Caki2 (cell line): ENCODE data around the gene TRIM2. TPM values are rescaled to one million over a fixed set of nuclear protein-coding genes. Genes with fewer than 3 reads are reported as not detected.
A peak's percentile ranks its signal among the peaks of the same experiment; 100 is the strongest.

Experiments used
- DNase-seq: peaks from one replicate; pipeline ENCODE4 v3.0.0-alpha.2; 2015; ENCODE audit warnings: low read depth
- in situ Hi-C: cut with HindIII; loops from 2 replicates; pipeline ENCODE4 v1.10.0; 2016; ENCODE audit warnings: low sequenced_read_pairs, low pct_unique_long_range_greater_than_20kb, mixed read lengths
- total RNA-seq: library from RNA; depleted of rRNA; stranded (reverse); fragments of >200 nt; shearing (Covaris generic); gene quantifications from 2 replicates; pipeline ENCODE4 v1.2.3, GENCODE V29; 2014; ENCODE audit warnings: low replicate concordance

TRIM2 gene
- total RNA-seq, 1 experiment from 2014 or later: 43.7 TPM

DNA sequence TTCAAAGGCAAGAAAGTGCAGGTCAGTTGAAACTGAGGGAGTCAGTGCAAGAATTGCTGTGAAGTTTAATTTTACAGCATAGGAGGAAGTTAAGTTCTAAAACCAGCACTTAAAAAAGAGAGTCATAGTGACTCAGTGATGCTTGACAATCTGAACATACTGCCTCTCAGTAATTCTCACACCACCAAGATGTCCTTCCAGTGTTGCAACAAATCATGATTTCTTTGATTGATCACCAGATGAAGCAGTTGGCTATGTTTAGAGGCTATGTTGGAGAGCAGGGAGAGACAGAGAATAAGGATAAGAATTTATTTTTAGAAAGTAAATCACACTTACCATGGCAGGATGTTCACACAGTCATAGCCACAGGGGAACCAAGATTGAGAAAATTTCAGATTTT is 13.2 kb downstream of the TRIM2 start:
- DNase-seq: peak; percentile 41
- in situ Hi-C loops: no loop called here

DNA sequence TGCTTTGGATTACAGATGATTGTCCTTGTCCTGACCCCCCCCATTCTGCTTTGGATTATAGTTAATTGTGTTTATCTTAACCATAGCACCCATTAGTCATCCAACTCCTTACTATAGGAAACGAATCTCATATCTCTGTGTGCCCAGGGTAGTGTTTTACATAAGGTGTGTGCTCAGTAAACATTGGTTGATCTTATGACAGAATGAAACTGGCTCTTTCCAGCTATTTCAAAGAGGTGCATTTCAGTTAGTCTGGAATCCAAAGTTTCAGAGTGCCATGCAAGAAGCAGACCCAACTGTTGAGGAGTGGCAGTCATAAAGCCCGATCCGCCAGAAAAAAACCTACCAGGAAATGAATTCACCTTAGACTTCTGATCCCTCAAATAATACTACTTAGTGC is 14.7 kb downstream of the TRIM2 start:
- no peak for DNase-seq
- in situ Hi-C loops: no loop called here

DNA sequence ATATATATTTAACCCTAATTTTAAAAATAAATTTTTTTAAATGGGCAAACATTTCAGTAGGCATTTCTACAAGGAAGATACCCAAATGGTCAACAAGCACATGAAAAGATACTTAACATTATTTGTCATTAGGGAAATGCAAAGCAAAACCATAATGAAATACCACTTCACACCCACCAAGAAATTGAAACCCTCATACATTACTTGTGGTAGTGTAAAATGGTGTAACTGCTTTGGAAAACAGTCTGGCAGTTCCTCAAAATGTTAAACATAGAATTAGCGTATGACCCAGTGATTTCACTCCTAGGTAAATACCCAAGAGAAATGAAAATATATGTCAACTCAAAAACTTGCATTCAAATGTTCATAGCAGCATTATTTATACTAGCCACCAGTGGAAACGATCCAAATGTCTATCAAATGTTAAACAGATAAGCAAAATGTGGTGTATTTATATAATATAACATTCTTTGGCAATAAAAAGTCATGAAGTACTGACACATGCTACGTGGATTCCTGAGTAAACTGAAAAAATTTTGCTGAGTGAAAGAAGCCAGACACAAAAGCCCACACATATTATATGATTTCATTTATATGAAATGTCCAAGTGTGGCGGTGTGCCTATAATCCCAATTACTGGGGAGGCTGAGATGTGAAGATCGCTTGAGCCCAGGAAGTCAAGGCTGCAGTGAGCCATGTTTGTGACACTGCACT is 16.6 kb downstream of the TRIM2 start:
- DNase-seq: no peak
- in situ Hi-C loops: no loop called here

DNA sequence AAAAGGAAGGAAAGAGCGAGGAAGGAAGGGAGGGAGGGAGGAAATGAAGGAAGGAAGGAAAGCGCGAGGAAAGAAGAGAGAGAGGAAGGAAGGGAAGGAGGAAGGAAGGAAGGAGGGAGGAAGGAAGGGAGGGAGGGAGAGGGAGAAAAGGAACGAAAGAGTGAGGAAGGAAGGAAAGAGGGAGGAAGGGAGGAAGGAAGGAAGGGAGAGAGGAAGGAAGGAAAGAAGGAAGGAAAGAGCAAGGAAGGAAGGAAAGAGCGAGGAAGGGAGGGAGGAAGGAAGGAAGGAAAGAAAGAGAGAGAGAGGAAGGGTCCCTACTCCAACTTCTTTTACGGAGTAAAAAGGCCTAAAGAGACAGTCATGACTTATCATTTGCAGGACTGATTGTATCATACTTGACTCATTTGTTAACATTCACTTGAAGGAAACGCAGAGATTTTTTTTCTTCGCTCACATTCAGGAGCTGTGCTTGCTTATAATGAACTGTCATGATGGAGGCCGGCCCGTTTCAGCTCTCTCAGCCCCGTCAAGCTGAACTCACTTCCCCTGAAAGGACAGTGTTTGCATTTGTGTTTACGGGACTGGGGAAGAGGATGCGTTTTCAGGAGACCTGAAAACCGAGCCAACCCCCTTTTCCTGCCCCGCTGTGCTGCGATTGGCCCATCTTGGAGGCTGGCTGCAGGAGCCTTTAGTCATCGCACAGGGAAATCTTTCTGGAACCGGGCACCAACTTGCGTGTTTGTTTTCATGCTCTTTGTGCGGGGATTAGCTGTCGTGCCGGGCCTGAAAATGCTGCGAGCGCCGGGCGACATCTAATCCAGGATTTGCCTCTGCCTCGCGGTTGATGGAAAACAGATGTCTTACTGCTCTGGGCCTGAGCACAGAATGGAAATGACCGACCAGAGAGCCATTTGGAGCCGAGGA is 17.8 kb downstream of the TRIM2 start:
- DNase-seq: peak; percentile 81
- in situ Hi-C loops: no loop called here

DNA sequence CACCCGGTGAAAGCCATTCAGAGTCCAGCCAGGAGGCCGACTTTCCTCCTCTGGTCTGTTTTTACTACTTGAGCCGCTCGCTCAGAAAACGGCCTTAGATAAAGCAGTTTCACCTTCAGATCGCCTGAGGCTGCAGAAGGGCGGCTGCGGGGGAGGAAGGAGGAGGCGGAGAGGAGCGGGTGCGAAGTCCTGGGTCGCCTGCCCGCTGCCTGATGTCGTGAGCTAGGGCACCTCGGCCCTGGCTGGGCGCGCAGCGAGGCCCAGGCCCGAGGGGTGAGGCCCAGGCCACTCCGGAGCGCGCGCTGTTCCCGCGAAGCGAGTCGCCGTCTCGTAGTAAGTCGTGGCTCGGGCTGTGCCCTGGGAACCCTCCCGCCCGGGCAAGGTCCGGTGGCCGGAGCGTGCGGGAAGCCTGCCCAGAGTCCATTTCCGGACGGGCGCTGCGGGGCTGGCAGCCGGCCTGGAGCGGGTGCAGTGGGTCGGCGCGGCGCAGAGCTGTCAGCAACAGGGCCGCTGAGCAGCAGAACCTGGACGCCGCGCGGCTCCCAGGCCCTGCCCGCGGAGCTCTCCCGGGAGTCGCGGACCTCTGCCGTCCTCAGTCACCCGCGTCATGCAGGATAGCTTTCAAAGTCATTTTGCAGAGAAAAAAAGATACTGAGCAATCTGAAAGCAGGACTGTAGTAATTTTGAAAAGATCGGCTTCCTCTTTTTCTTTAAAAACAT is 18.6 kb downstream of the TRIM2 start:
- in situ Hi-C loops: no loop called here
- DNase-seq: peak; percentile 58

DNA sequence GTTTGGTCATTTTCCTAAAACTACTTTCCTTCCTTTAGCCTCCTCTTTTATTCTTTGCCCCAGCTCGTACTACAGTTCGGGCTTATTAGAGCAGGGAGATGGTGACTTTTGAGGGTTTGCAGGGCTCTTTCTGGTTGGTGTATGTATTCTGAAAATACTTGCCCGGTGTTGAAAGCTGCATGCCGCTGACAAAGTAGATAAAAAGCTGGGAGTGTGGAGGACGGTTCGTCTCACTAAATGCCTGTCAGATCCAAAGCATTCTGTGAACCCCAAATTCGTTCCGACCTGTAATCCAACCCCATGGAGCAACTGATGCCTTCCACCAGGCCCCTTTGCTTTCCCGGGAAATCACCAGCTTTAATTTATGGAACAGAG is 19.2 kb downstream of the TRIM2 start:
- no peak for DNase-seq
- in situ Hi-C loops: no loop called here

DNA sequence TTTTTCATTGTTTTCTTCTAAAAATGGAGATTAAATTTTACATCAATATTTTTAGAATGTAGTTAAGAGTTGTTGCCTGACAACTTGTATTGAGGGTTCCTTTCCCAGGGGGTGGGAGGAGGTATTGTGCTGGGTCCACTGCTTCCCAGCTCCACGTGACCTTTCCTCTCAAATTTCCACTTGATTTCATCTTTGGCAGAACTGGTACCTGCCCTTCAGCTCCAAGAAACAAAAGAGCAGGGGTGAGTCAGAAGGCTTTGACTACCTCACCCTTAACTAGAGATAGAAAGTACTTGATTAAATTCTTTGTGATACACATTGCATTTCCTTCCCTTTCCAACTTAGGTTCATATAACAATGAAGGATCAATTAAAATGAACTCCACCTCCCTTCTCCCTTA is 19.7 kb downstream of the TRIM2 start:
- in situ Hi-C loops: no loop called here
- peak; percentile 60 for DNase-seq

DNA sequence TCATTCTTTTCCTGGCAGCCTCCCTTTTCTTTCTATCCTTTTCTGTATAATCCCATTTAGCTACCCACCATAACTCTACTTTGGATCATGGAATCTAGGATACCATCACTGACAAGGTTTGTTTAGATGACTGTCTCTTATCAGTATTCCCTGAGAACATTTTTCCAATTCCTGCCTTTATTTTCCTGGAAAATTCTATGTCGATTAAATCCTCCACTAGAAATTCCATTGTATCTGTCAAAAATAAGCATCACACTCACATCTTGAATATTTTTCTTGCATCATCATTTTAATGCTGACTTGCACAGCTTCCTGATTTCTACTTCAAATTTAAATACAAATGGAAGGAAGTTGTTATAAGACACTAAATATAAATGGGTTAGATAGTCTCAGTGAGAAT is 20.2 kb downstream of the TRIM2 start:
- in situ Hi-C loops: no loop called here
- DNase-seq: no peak

DNA sequence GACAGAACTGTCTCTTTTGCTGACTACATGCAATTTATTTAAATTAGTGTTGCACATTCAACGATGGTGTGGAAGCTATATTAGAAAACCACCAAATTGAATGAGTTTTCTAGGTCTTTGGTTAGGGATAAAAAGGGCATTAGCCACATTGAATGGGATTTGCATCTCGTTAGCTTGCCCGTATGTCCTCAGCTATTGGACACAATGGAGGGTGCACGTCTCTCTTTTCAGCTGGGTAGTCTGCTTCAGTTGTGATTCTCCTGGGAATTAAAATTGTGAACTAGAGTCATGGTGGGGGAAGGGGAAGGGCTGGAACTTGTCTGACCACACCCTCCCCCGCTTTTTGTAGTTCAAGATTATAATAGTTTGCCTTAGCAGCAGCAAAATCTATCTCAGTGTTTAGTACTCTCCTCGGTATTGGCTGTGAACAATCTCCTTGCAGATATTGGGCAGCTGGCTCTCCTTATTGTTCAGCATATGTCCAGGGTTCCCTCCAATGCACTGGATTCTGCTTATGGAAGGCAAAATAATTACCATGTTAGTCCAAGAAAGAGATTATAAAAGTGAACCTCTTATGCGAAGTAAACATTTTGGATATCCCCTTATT is 23.3 kb downstream of the TRIM2 start:
- in situ Hi-C loops: no loop called here
- no peak for DNase-seq

DNA sequence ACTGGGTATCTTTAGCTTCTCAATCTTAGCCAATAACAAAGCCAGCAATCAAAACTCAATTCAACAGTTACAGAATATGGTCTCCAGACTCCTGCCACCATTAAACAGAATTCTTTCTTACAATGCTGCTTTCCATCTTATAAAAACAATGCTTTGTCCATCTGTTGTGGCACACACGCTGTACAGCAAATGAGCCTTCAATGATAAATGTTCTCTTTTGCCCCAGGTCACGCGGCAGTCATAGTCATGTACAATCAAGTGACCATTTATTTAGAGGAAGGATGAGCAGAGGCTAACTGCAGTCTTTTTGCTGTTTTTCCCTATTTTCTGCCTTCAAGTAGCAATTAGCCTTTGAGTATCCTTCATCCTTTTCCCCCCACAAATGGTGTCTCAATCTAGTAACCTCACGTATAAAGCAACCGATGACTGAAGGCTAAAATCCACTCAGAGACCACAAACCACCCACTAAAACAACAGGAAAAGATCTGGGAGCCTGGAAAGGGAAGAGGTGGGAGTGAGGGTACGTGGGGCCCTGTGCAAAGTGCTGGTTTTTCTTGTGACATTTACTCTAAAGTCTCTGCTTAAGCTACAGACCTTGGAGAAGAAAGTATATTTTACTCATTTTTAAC is 24.4 kb downstream of the TRIM2 start:
- DNase-seq: no peak
- in situ Hi-C loops: no loop called here

DNA sequence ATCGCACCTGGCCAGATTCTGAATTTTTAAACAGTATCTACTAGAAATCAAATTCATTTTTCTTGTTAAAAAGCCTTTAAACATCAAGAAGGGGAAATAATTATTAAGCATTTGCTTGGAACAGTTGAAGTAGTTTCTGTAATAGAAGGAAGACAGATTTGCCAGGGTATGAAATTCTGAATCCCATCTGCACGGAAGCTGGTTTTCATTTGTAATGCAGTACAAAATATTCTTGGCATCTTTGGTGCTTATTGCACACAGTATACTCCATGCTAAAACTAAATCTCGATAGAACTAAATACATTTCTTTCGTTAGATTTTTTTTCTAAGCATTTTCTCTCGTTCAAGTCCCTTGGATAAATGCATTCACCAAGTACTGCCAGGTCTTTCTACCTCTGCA is 25.3 kb downstream of the TRIM2 start:
- in situ Hi-C loops: no loop called here
- no peak for DNase-seq

DNA sequence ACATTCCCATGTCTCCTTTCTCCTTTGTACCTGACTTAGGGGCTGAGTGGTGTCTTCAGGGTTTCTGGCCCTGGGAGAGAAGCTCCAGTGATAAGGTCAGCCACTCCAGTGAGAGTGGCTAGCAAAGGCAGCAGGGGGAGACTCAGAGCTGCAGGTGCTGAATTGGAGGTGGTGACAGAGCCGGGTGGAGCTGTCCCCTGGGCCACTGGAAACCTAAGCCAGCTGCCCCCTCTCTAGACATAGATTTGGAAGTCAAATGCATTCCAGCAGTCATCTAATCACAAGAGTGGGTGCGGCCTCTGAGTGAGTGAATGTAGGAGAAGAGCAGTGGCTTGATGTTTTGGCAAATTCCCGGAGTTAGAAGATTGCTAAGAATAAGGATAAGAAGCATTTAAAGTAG is 28.5 kb downstream of the TRIM2 start:
- no peak for DNase-seq

DNA sequence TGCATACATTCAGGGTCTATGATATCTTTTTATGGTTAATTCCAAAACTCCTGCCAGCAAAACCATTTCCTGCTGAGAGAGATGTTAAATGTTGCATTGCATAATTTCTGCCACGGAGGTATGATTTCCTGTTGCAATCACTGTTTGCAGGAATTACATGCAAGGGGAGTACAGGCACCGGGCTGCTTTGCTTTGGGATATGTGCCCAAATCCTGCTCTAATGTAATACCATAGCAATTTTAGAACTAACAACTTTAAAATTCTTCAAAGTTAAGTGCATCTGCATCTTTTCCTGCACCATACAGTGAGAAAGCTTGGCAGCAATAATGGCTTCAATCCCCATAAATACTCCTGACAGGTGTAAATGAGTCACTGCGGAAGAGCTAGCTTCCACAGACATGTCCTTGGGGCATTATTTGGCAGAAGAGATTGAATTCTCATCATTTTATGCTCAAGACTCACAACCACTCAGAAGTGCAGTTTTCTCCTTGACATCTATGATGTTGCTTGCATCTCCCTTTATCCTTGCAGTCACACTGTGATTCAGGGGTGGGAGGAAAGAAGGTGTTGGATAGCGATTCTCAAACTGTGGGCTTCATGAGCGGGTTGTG is 29.6 kb downstream of the TRIM2 start:
- peak; percentile 69 for DNase-seq
- in situ Hi-C loops: no loop called here

More for the DNA sequence above, 28.5 kb downstream of the TRIM2 start:
- in situ Hi-C loops: no loop called here

DNA sequence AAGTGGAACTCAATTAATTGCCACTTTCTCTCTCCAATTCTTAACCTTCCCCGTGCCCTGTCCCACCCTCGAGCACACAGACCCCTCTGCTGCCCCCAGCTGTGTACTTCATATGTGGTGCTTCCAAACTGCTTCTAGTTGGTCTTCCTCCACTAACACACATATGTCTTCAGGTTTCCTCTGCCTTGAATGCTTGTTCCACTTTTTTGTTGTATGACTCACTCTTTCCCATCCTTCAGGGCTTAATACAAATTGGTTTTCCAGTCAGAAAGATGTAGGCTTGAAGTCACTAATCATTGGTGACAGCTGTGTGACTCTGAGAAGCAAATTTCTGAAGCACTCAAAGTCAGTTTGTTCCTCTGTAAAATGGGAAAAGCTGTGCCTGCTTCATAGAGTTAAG is 30.6 kb downstream of the TRIM2 start:
- in situ Hi-C loops: no loop called here
- no peak for DNase-seq

DNA sequence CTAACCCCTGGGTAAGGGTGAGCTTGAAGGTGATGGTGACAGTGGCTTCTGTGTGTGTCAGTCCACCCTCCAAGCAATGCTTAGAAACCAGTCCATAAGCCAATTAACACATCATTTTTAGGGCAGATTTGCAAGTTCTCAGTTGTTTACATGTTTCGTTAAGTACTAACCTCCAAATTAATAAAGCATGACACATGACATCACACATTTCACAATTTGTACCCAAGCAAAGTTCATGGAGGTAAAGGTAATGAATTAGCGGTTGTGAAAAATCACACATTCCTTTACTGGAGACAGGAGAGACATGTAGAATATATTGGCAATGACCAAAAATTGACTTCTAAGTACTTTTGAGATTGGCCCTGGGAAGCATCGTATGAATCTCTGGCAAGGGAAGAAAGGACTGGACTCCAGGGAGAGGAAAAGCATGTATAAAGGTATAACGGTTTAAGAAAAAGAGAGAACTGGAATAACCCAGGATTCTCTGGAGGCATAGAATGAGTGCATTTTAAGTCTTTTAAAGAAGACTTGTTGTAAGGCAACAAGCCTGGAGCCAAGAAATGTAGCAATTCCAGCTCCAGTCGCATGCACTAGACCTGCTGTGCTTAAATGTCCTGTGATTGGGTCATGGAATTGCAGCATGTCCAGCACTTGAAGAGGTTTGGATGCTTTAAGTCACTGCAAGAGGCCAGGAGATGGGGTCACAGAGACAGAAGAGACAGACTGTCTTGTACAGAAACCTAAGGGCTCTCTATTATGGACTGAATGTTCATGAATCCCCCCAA is 34.1 kb downstream of the TRIM2 start:
- in situ Hi-C loops: no loop called here
- DNase-seq: no peak

DNA sequence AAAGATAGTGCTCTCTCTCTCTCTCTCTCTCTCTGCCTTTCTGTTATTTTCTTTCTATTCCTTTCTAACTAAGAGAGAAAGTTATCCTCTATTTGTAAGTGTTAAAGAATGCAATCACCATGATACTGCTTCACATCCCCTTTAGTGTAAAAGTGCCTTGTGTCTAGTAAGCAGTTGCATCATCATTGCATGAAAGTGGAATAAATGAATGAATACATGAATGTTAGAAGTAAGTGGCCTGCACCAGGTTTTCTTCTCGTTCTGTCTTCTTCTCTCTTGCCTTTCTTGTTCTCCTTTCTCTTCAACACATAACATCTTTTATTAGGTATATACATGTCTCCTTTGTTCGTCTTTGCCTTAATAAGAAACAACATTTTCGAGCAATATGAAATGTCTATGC is 35.2 kb downstream of the TRIM2 start:
- DNase-seq: no peak
- in situ Hi-C loops: no loop called here

DNA sequence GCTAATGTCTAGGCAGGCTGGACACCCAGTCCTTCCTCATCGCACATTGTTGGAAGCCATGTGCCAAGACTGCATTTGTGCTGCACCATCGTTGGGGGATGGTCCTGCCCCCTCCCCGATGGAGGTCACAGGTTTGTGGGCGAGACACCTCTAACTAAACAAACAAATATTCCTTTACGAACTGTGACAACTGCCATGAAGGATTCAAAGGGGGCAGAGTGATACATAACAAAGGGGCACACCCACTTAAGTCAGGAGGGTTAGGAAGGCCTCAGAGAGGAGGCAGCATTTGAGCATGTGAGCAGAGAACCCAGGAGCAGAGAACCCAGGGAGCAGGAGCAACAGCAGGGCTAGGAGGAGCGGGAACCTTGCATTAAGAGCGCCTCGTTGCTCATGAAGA is 37.1 kb downstream of the TRIM2 start:
- in situ Hi-C loops: no loop called here
- DNase-seq: no peak
